ENCODE data around the gene ENC1. TPM values are rescaled to one million over a fixed set of nuclear protein-coding genes. Genes with fewer than 3 reads are reported as not detected.
A peak's percentile ranks its signal among the peaks of the same experiment; 100 is the strongest.

The ENC1 gene
- total and polyA plus RNA-seq, 2 experiments from 2014 or later: 58.8 to 151 TPM

GRCh38 chr5:74673011-74673790 is 32.7 kb upstream of the ENC1 start:
- Histone ChIP-seq H4K20me1 (ENCODE audit: insufficient read depth, poor library complexity, severe bottlenecking) (no peaks in the 10 kb centered on the region), H3K9me3 (ENCODE audit: low read depth) (no peaks in the 10 kb centered on the region), H3K4me1 (ENCODE audit: insufficient read depth) (peaks cover 2% of the 10 kb centered on the region), H3K4me2 (no peak overlapping the region), H3K27me3 (no peaks in the 10 kb centered on the region), H3K79me2 (no peaks in the 10 kb centered on the region), H3K27ac (no peak overlapping the region), H3K36me3 (replicated peaks; ENCODE audit: insufficient read depth, low read depth) (no peaks in the 10 kb centered on the region), H3K9me2 (replicated peaks; ENCODE audit: insufficient read depth) (no peaks in the 10 kb centered on the region), H3K4me3 (no peak overlapping the region), H2AFZ (no peak overlapping the region)
- peak; percentile 64 for TF ChIP-seq CTCF (IDR thresholded peaks at IDR 0.05; ENCODE audit: poor library complexity)
- TF ChIP-seq EZH2 (IDR thresholded peaks at IDR 0.05; ENCODE audit: borderline replicate concordance): no peak
- TF ChIP-seq EZH2phosphoT487 (IDR thresholded peaks at IDR 0.05; ENCODE audit: low read depth, severe bottlenecking, unreplicated experiment): no peak
- WGBS (ENCODE audit: low lambda C conversion rate, missing lambda C conversion rate): 73% methylated on average over 6 of the region's 6 CpGs
- DNase-seq (ENCODE audit: low spot score): peak; percentile 44

DNA sequence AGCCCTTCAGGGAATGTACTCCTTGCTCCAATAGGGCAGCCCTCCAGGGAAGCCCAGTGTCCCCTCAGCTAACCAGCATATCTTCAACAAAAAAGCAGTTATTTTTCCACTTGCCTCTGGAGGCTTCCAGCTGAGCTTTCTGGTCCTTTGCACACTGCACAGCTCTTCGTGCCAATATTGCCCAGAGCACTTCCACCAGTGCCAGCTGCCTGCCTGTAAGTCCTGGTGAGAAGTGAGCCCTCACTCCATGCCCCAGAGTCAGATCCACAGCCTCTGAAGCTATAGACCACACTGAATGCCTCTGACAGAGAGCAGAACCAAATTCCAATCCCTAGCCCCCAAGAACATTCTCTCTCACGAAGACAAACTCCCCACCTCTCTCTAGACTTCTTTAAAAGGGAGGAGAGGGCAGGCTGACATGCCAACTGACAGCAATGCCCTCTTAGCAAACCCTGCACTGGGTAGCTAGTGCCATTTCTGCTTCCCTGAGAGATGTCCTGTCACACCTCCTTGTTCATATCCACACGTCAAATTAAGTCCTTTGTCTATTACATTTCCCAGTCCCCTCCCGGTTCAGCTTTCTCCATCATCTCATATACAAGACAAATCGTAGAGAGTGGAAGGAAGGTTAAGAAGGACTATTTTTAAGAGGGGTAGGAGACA is 31.8 kb upstream of the ENC1 start:
- no peak for TF ChIP-seq CTCF (IDR thresholded peaks at IDR 0.05; ENCODE audit: poor library complexity)
- TF ChIP-seq EZH2 (IDR thresholded peaks at IDR 0.05; ENCODE audit: borderline replicate concordance): no peak
- no peak for TF ChIP-seq EZH2phosphoT487 (IDR thresholded peaks at IDR 0.05; ENCODE audit: low read depth, severe bottlenecking, unreplicated experiment)
- no peaks in the 10 kb centered on the region for H3K9me2 ChIP-seq (replicated peaks; ENCODE audit: insufficient read depth)
- no peak overlapping the region for H3K27ac ChIP-seq
- no peak for DNase-seq (ENCODE audit: low spot score)
- H3K79me2 ChIP-seq: no peaks in the 10 kb centered on the region
- H4K20me1 ChIP-seq (ENCODE audit: insufficient read depth, poor library complexity, severe bottlenecking): no peaks in the 10 kb centered on the region
- no peak overlapping the region for H3K4me3 ChIP-seq
- no peaks in the 10 kb centered on the region for H3K27me3 ChIP-seq
- peaks cover 6% of the 10 kb centered on the region for H3K4me1 ChIP-seq (ENCODE audit: insufficient read depth)
- H3K36me3 ChIP-seq (replicated peaks; ENCODE audit: insufficient read depth, low read depth): no peaks in the 10 kb centered on the region
- no peak overlapping the region for H3K4me2 ChIP-seq
- H2AFZ ChIP-seq: no peak overlapping the region
- no peaks in the 10 kb centered on the region for H3K9me3 ChIP-seq (ENCODE audit: low read depth)
- WGBS (ENCODE audit: low lambda C conversion rate, missing lambda C conversion rate): 63% methylated on average over 5 of the region's 5 CpGs

GRCh38 chr5:74670396-74671038 is 30.0 kb upstream of the ENC1 start:
- Histone ChIP-seq H3K27ac (peak overlapping the region; percentile 12), H3K4me3 (no peak overlapping the region), H3K79me2 (no peaks in the 10 kb centered on the region), H3K27me3 (no peaks in the 10 kb centered on the region), H3K4me1 (ENCODE audit: insufficient read depth) (peaks cover 6% of the 10 kb centered on the region), H3K9me3 (ENCODE audit: low read depth) (no peaks in the 10 kb centered on the region), H4K20me1 (ENCODE audit: insufficient read depth, poor library complexity, severe bottlenecking) (no peaks in the 10 kb centered on the region), H2AFZ (no peak overlapping the region), H3K9me2 (replicated peaks; ENCODE audit: insufficient read depth) (no peaks in the 10 kb centered on the region), H3K36me3 (replicated peaks; ENCODE audit: insufficient read depth, low read depth) (no peaks in the 10 kb centered on the region), H3K4me2 (no peak overlapping the region)
- TF ChIP-seq EZH2 (IDR thresholded peaks at IDR 0.05; ENCODE audit: borderline replicate concordance) (no peak), CTCF (IDR thresholded peaks at IDR 0.05; ENCODE audit: poor library complexity) (no peak), EZH2phosphoT487 (IDR thresholded peaks at IDR 0.05; ENCODE audit: low read depth, severe bottlenecking, unreplicated experiment) (no peak)
- WGBS (ENCODE audit: low lambda C conversion rate, missing lambda C conversion rate): 75% methylated on average over 11 of the region's 11 CpGs
- no peak for DNase-seq (ENCODE audit: low spot score)

Data from hepatocyte (in vitro differentiated cells).